SH-SY5Y (cell line): Measurements from ENCODE around the gene NEGR1.

Source experiments
- GATA2 ChIP-seq: IDR thresholded peaks from 2 replicates; pipeline ENCODE4 v1.6.1; 2011; ENCODE audit warnings: mild to moderate bottlenecking, low read depth, low read length
- GATA3 ChIP-seq: IDR thresholded peaks from 2 replicates; pipeline ENCODE4 v1.6.1; 2011; ENCODE audit warnings: low read depth, mild to moderate bottlenecking, low read length, moderate library complexity

GRCh38 chr1:72075425-72075824 is 206.9 kb downstream of the NEGR1 start:
- TF ChIP-seq GATA2 (no peak), GATA3 (no peak)
